A549 (cell line): ENCODE data around the gene OTULIN. TPM values are rescaled to one million over a fixed set of nuclear protein-coding genes. Genes with fewer than 3 reads are reported as not detected.

Source experiments
- ATAC-seq, 2 experiments: fragments of 200-7000 bp in 1 of 2; fragments of >200 bp in 1 of 2; cut with Nextera tagmentation in 1 of 2; cut with Tn5 transposase in 1 of 2; 3 replicates each; pipeline versions ENCODE4 v1.8.0 to v1.9.1; 2018 to 2020; ENCODE audit warnings: mild to moderate bottlenecking in 1 of 2, moderate library complexity in 1 of 2
- CTCF ChIA-PET: fragments of 300-600 bp; sonication (Branson Sonifier 250); formaldehyde crosslinking; extraction: SDS; loops from one replicate; lab custom pipeline; 2021; ENCODE audit warnings: antibody characterized with exemption, inconsistent platforms; lab: Yijun Ruan, JAX
- POLR2A ChIA-PET: fragments of 350-600 bp; formaldehyde crosslinking; extraction: SDS; loops from one replicate; lab custom pipeline; 2021; ENCODE audit warnings: antibody characterized with exemption, inconsistent platforms; lab: Yijun Ruan, JAX
- DNase-seq, 2 experiments: peaks; one replicate each; pipeline versions ENCODE4 v3.0.0 to v3.0.0-alpha.2; 2011 to 2016; ENCODE audit warnings: low read depth in 1 of 2, low spot score in 1 of 2
- FAIRE-seq: peaks from 2 replicates; lab custom pipeline; 2011; peaks lifted over from hg19 to GRCh38; lab: Jason Lieb, UNC
- H3K27ac ChIP-seq, 2 experiments: fragments of >200 bp; sonication (Bioruptor Twin); formaldehyde crosslinking; 3 replicates each; pipeline ENCODE4 v1.5.1; 2016 to 2017
- H3K4me1 ChIP-seq: fragments of >200 bp; sonication (Bioruptor Twin); formaldehyde crosslinking; 3 replicates; pipeline ENCODE4 v1.6.1; 2016
- H3K4me2 ChIP-seq: fragments of >200 bp; sonication (Bioruptor Twin); formaldehyde crosslinking; 3 replicates; pipeline ENCODE4 v1.6.1; 2016
- H3K4me3 ChIP-seq: fragments of >200 bp; sonication (Bioruptor Twin); formaldehyde crosslinking; 3 replicates; pipeline ENCODE4 v1.5.1; 2016
- H3K9me3 ChIP-seq: fragments of >200 bp; sonication (Bioruptor Twin); formaldehyde crosslinking; 3 replicates; pipeline ENCODE4 v1.6.1; 2016
- CEBPB ChIP-seq, 2 experiments: fragments of >200 bp in 1 of 2; sonication (Bioruptor Twin) in 1 of 2; formaldehyde crosslinking in 1 of 2; IDR thresholded peaks; 2 replicates each; pipeline ENCODE4 v1.6.1; 2012 to 2016
- CHD4 ChIP-seq: fragments of 200-600 bp; sonication (generic); IDR thresholded peaks from 2 replicates; pipeline ENCODE4 v1.6.1; 2016; ENCODE audit warnings: antibody characterized with exemption, mild to moderate bottlenecking, borderline replicate concordance
- KDM1A ChIP-seq: fragments of 200-600 bp; sonication (generic); IDR thresholded peaks from 2 replicates; pipeline ENCODE4 v1.6.1; 2016; ENCODE audit warnings: low read depth, mild to moderate bottlenecking
- MAX ChIP-seq: IDR thresholded peaks from 2 replicates; pipeline ENCODE4 v1.6.1; 2012
- NPAS2 ChIP-seq: fragments of 250-450 bp; sonication (Bioruptor Pico); IDR thresholded peaks from 2 replicates; pipeline ENCODE4 v1.8.0; 2022; ENCODE audit warnings: mild to moderate bottlenecking, moderate library complexity, borderline replicate concordance
- NR3C1 ChIP-seq: fragments of >200 bp; sonication (Bioruptor Twin); formaldehyde crosslinking; IDR thresholded peaks from 3 replicates; pipeline ENCODE4 v1.6.1; 2017
- PBX3 ChIP-seq: IDR thresholded peaks from 2 replicates; pipeline ENCODE4 v1.6.1; 2012
- POLR2A ChIP-seq: IDR thresholded peaks from 2 replicates; pipeline ENCODE4 v1.6.1; 2012; ENCODE audit warnings: mild to moderate bottlenecking, low read length
- RAD21 ChIP-seq, 2 experiments: fragments of >200 bp in 1 of 2; sonication (Bioruptor Twin) in 1 of 2; formaldehyde crosslinking in 1 of 2; IDR thresholded peaks in 1 of 2; conservative IDR thresholded peaks in 1 of 2; 2 replicates in 1 of 2; 3 replicates in 1 of 2; pipeline ENCODE4 v1.6.1; 2012 to 2018; ENCODE audit warnings: inconsistent platforms in 1 of 2
- RFX5 ChIP-seq: fragments of 450-650 bp; IDR thresholded peaks from 2 replicates; pipeline ENCODE4 v1.7.1; 2014; ENCODE audit warnings: antibody characterized with exemption, mild to moderate bottlenecking, moderate library complexity
- SMC3 ChIP-seq: fragments of >200 bp; sonication (Bioruptor Twin); formaldehyde crosslinking; IDR thresholded peaks from 3 replicates; pipeline ENCODE4 v1.6.1; 2018; ENCODE audit warnings: inconsistent platforms
- WGBS: methylation state at CpG from one replicate; pipeline ENCODE4 v1.1.6; 2017; ENCODE audit errors: missing lambda C conversion rate; 5-methylcytosine and 5-hydroxymethylcytosine counted together
- polyA plus RNA-seq, 4 experiments: library from polyadenylated mRNA; depleted of rRNA in 3 of 4; stranded (reverse); fragments of >200 nt; fragmentation: RNase III in 1 of 4; extraction: RNeasy Plus Mini Kit Qiagen cat#74134 plus additional on column Dnase treatment in 1 of 4; gene quantifications; 2 replicates in 3 of 4; 3 replicates in 1 of 4; pipeline ENCODE4 v1.2.3, GENCODE V29; 2011 to 2017
- TF ChIP-seq, protein P1 (sequence below): IDR thresholded peaks from 2 replicates; pipeline ENCODE4 v1.6.1; 2012; ENCODE audit warnings: low read depth, borderline replicate concordance
- TF ChIP-seq, protein P2 (sequence below): fragments of >200 bp; sonication (Bioruptor Twin); formaldehyde crosslinking; IDR thresholded peaks from 3 replicates; pipeline ENCODE4 v1.5.1; 2016
- TF ChIP-seq, protein P3 (sequence below): fragments of 250-450 bp; sonication (Bioruptor Pico); IDR thresholded peaks from 2 replicates; pipeline ENCODE4 v1.5.0; 2021; ENCODE audit warnings: mild to moderate bottlenecking, moderate library complexity, borderline replicate concordance

OTULIN gene
- polyA plus RNA-seq, 2 of the 4 experiments (the other 2 are of a cell fraction), result 13.5 to 17.8 TPM

- no peak for TF ChIP-seq CEBPB (IDR thresholded peaks at IDR 0.05)
- TF ChIP-seq POLR2A, result no peak
- TF ChIP-seq PBX3, result no peak
Observed at GRCh38 chr5:14683906-14684455, 19.5 kb downstream of the OTULIN start (continued).

DNA sequence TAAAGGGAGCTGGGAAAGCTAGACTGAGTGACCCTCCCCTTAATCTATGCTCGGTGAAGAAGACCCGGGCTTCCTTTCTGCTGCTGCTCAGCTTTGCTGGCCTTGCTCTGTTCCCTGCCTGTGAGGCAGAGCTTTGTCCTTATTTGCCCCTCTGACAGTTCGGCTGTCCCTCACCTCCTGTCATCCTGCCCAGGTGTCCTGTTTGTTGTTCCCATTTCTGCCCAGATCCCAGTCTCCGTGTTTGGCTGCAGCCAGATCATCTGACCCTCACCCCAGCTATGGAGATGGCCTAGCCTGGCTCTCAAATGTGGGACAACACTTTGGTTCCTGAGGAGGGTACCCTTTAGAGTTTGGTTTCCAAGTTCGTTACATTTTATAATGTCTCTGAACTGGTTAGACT is 20.2 kb downstream of the OTULIN start:
- no peak for DNase-seq
- no peak overlapping the region for H3K4me3 ChIP-seq
- 0 out of 3 replicates have a peak, but pooled peaks cover 3% of the 10 kb centered on the region for H3K4me1 ChIP-seq
- H3K9me3 ChIP-seq, result peaks cover 3% of the 10 kb centered on the region; the same call in 1 of the 3 replicates
- no peak overlapping the region for H3K4me2 ChIP-seq
- ATAC-seq, result peak; percentile 19 to 27; a peak in 1 of 6 replicates
- CTCF ChIA-PET, result interaction anchor here (0.6 to 6.5 kb wide), 13 partner anchors 8 to 354 kb away, joined by 3 to 41 read pairs (median 12); no protein-coding TSS in a partner anchor
- TF ChIP-seq, protein P1, sequence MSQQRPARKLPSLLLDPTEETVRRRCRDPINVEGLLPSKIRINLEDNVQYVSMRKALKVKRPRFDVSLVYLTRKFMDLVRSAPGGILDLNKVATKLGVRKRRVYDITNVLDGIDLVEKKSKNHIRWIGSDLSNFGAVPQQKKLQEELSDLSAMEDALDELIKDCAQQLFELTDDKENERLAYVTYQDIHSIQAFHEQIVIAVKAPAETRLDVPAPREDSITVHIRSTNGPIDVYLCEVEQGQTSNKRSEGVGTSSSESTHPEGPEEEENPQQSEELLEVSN, result no peak
- TF ChIP-seq NR3C1 (no peak), CEBPB (IDR thresholded peaks at IDR 0.05) (no peak), PBX3 (no peak)
- TF ChIP-seq, all 56 proteins: peak for 0
- no peak overlapping the region for H3K27ac ChIP-seq
- FAIRE-seq, result no peak
- WGBS, result 71% methylated on average over 5 of the region's 5 CpGs
- POLR2A ChIA-PET, result no interaction called here

GRCh38 chr5:14685757-14686156 is 21.2 kb downstream of the OTULIN start:
- H3K4me3 ChIP-seq, result no peak overlapping the region
- FAIRE-seq (no peak), ATAC-seq (peak; percentile 89 to 92), DNase-seq (peak; percentile 56 to 62)
- POLR2A ChIA-PET, result no interaction called here
- 0 out of 3 replicates have a peak, but pooled peaks cover 3% of the 10 kb centered on the region for H3K4me1 ChIP-seq
- 46% methylated on average over 6 of the region's 6 CpGs for WGBS
- H3K9me3 ChIP-seq, result peaks cover 9% of the 10 kb centered on the region
- H3K27ac ChIP-seq, result no peak overlapping the region
- H3K4me2 ChIP-seq, result 0 out of 3 replicates have a peak overlapping the region, but pooled peaks have one; percentile 22
- CTCF ChIA-PET, result interaction anchor here (0.6 to 6.5 kb wide), 21 partner anchors 9 to 353 kb away, joined by 3 to 41 read pairs (median 8); no protein-coding TSS in a partner anchor
- TF ChIP-seq NR3C1 (no peak), NPAS2 (CRISPR knock-in tag) (no peak), RAD21 (conservative IDR thresholded peaks at IDR 0.05 in 1 of 2, IDR thresholded peaks at IDR 0.05 in 1 of 2) (peak; percentile 76 to 78), KDM1A (no peak), CHD4 (no peak), RFX5 (no peak), SMC3 (peak; percentile 82), MAX (peak; percentile 51; the same call in 1 of the 2 replicates)
- TF ChIP-seq, protein P2, sequence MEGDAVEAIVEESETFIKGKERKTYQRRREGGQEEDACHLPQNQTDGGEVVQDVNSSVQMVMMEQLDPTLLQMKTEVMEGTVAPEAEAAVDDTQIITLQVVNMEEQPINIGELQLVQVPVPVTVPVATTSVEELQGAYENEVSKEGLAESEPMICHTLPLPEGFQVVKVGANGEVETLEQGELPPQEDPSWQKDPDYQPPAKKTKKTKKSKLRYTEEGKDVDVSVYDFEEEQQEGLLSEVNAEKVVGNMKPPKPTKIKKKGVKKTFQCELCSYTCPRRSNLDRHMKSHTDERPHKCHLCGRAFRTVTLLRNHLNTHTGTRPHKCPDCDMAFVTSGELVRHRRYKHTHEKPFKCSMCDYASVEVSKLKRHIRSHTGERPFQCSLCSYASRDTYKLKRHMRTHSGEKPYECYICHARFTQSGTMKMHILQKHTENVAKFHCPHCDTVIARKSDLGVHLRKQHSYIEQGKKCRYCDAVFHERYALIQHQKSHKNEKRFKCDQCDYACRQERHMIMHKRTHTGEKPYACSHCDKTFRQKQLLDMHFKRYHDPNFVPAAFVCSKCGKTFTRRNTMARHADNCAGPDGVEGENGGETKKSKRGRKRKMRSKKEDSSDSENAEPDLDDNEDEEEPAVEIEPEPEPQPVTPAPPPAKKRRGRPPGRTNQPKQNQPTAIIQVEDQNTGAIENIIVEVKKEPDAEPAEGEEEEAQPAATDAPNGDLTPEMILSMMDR, result peak; percentile 73
- TF ChIP-seq, protein P3, sequence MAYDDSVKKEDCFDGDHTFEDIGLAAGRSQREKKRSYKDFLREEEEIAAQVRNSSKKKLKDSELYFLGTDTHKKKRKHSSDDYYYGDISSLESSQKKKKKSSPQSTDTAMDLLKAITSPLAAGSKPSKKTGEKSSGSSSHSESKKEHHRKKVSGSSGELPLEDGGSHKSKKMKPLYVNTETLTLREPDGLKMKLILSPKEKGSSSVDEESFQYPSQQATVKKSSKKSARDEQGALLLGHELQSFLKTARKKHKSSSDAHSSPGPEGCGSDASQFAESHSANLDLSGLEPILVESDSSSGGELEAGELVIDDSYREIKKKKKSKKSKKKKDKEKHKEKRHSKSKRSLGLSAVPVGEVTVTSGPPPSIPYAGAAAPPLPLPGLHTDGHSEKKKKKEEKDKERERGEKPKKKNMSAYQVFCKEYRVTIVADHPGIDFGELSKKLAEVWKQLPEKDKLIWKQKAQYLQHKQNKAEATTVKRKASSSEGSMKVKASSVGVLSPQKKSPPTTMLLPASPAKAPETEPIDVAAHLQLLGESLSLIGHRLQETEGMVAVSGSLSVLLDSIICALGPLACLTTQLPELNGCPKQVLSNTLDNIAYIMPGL, result no peak
- TF ChIP-seq, protein P1, result no peak
- TF ChIP-seq, all 56 proteins: peak for 4
